ENCODE results near the gene SULT4A1. TPM values are rescaled to one million over a fixed set of nuclear protein-coding genes. Genes with fewer than 3 reads are reported as not detected.

Gene SULT4A1
- total RNA-seq, 1 donor from 2014 or later: not detected

- H3K9me3 Mint-ChIP-seq: no peaks in the 10 kb centered on the region
- H3K36me3 Mint-ChIP-seq (ENCODE audit: low read depth): no peaks in the 10 kb centered on the region
- no peaks in the 10 kb centered on the region for H3K27me3 Mint-ChIP-seq
- intact Hi-C loops (cut with micrococcal nuclease): no loop called here
- no peaks in the 10 kb centered on the region for H3K4me1 Mint-ChIP-seq
- no peak for DNase-seq
- no peak overlapping the region for H3K27ac Mint-ChIP-seq
- no peak overlapping the region for H3K4me3 Mint-ChIP-seq
Observed at GRCh38 chr22:43828998-43829782, 33.1 kb downstream of the SULT4A1 start.

- Mint-ChIP-seq H3K36me3 (ENCODE audit: low read depth) (no peaks in the 10 kb centered on the region), H3K27ac (no peak overlapping the region), H3K9me3 (no peaks in the 10 kb centered on the region), H3K27me3 (no peaks in the 10 kb centered on the region), H3K4me3 (no peak overlapping the region), H3K4me1 (no peaks in the 10 kb centered on the region)
- intact Hi-C loops (cut with micrococcal nuclease): no loop called here
- DNase-seq: no peak
Observed at GRCh38 chr22:43828725-43828997, 33.7 kb downstream of the SULT4A1 start.

- Mint-ChIP-seq H3K4me1 (no peaks in the 10 kb centered on the region), H3K36me3 (ENCODE audit: low read depth) (no peaks in the 10 kb centered on the region), H3K4me3 (no peak overlapping the region), H3K27me3 (no peaks in the 10 kb centered on the region), H3K9me3 (no peaks in the 10 kb centered on the region), H3K27ac (no peak overlapping the region)
- intact Hi-C loops (cut with micrococcal nuclease): no loop called here
- DNase-seq: no peak
Observed at GRCh38 chr22:43827926-43828724, 34.2 kb downstream of the SULT4A1 start.

- H3K4me1 Mint-ChIP-seq: no peaks in the 10 kb centered on the region
- H3K9me3 Mint-ChIP-seq: no peaks in the 10 kb centered on the region
- H3K27me3 Mint-ChIP-seq: no peaks in the 10 kb centered on the region
- no peaks in the 10 kb centered on the region for H3K36me3 Mint-ChIP-seq (ENCODE audit: low read depth)
- no peak overlapping the region for H3K4me3 Mint-ChIP-seq
- intact Hi-C loops (cut with micrococcal nuclease): no loop called here
- no peak for DNase-seq
- H3K27ac Mint-ChIP-seq: no peak overlapping the region
Observed at GRCh38 chr22:43827003-43827735, 35.1 kb downstream of the SULT4A1 start.

- DNase-seq: no peak
- no peak overlapping the region for H3K27ac Mint-ChIP-seq
- H3K4me3 Mint-ChIP-seq: no peak overlapping the region
- intact Hi-C loops (cut with micrococcal nuclease): no loop called here
- no peaks in the 10 kb centered on the region for H3K36me3 Mint-ChIP-seq (ENCODE audit: low read depth)
- no peaks in the 10 kb centered on the region for H3K9me3 Mint-ChIP-seq
- no peaks in the 10 kb centered on the region for H3K4me1 Mint-ChIP-seq
- H3K27me3 Mint-ChIP-seq: no peaks in the 10 kb centered on the region
Observed at GRCh38 chr22:43826142-43827002, 35.9 kb downstream of the SULT4A1 start.

- Mint-ChIP-seq H3K36me3 (ENCODE audit: low read depth) (no peaks in the 10 kb centered on the region), H3K27ac (no peak overlapping the region), H3K4me3 (no peak overlapping the region), H3K27me3 (no peaks in the 10 kb centered on the region), H3K4me1 (no peaks in the 10 kb centered on the region), H3K9me3 (no peaks in the 10 kb centered on the region)
- intact Hi-C loops (cut with micrococcal nuclease): no loop called here
- no peak for DNase-seq
Observed at GRCh38 chr22:43825651-43826050, 36.7 kb downstream of the SULT4A1 start.

- Mint-ChIP-seq H3K4me3 (no peak overlapping the region), H3K27ac (no peak overlapping the region), H3K9me3 (no peaks in the 10 kb centered on the region), H3K36me3 (ENCODE audit: low read depth) (no peaks in the 10 kb centered on the region), H3K4me1 (no peaks in the 10 kb centered on the region), H3K27me3 (no peaks in the 10 kb centered on the region)
- no peak for DNase-seq
- intact Hi-C loops (cut with micrococcal nuclease): no loop called here
Observed at GRCh38 chr22:43824724-43825420, 37.4 kb downstream of the SULT4A1 start.

- intact Hi-C loops (cut with micrococcal nuclease): no loop called here
- Mint-ChIP-seq H3K36me3 (ENCODE audit: low read depth) (no peaks in the 10 kb centered on the region), H3K9me3 (no peaks in the 10 kb centered on the region), H3K4me3 (no peak overlapping the region), H3K27me3 (no peaks in the 10 kb centered on the region), H3K4me1 (no peaks in the 10 kb centered on the region), H3K27ac (no peak overlapping the region)
- no peak for DNase-seq
Observed at GRCh38 chr22:43823911-43824665, 38.2 kb downstream of the SULT4A1 start.

GRCh38 chr22:43823353-43823908, 38.9 kb downstream of the SULT4A1 start:
- Mint-ChIP-seq H3K9me3 (no peaks in the 10 kb centered on the region), H3K27ac (no peak overlapping the region), H3K4me3 (no peak overlapping the region), H3K36me3 (ENCODE audit: low read depth) (no peaks in the 10 kb centered on the region), H3K4me1 (no peaks in the 10 kb centered on the region), H3K27me3 (no peaks in the 10 kb centered on the region)
- intact Hi-C loops (cut with micrococcal nuclease): no loop called here
- no peak for DNase-seq

GRCh38 chr22:43821606-43822425, 40.5 kb downstream of the SULT4A1 start:
- H3K4me3 Mint-ChIP-seq: no peak overlapping the region
- no peaks in the 10 kb centered on the region for H3K27me3 Mint-ChIP-seq
- no peak for DNase-seq
- intact Hi-C loops (cut with micrococcal nuclease): no loop called here
- H3K36me3 Mint-ChIP-seq (ENCODE audit: low read depth): no peaks in the 10 kb centered on the region
- H3K4me1 Mint-ChIP-seq: no peaks in the 10 kb centered on the region
- H3K27ac Mint-ChIP-seq: no peak overlapping the region
- H3K9me3 Mint-ChIP-seq: no peaks in the 10 kb centered on the region

- H3K36me3 Mint-ChIP-seq (ENCODE audit: low read depth): no peaks in the 10 kb centered on the region
- H3K27ac Mint-ChIP-seq: no peak overlapping the region
- intact Hi-C loops (cut with micrococcal nuclease): no loop called here
- H3K4me3 Mint-ChIP-seq: no peak overlapping the region
- H3K27me3 Mint-ChIP-seq: no peaks in the 10 kb centered on the region
- no peak for DNase-seq
- no peaks in the 10 kb centered on the region for H3K9me3 Mint-ChIP-seq
- no peaks in the 10 kb centered on the region for H3K4me1 Mint-ChIP-seq
Observed at GRCh38 chr22:43820651-43821305, 41.5 kb downstream of the SULT4A1 start.
